Upper lobe of left lung (tissue), 4 donors: ENCODE results near the gene ASCL2.

ENCODE experiments used
- POLR2A ChIP-seq, 4 donors: fragments of 450-650 bp; IDR thresholded peaks; one replicate each; pipeline ENCODE4 v1.5.1; 2016 to 2017; ENCODE audit warnings: antibody characterized with exemption in 4 of 4, mild to moderate bottlenecking in 2 of 4
- POLR2AphosphoS5 ChIP-seq, 2 donors: sonication (generic); formaldehyde crosslinking; IDR thresholded peaks; one replicate each; pipeline ENCODE4 v1.5.1; 2017; ENCODE audit warnings: antibody characterized with exemption in 2 of 2
- TF ChIP-seq, protein P1 (sequence below), 6 experiments: fragments of 450-650 bp in 4 of 6; fragments of 200-600 bp in 2 of 6; sonication (generic) in 2 of 6; IDR thresholded peaks; one replicate each; pipeline ENCODE4 v1.5.1; 2016 to 2019; ENCODE audit warnings: antibody characterized with exemption in 6 of 6

DNA sequence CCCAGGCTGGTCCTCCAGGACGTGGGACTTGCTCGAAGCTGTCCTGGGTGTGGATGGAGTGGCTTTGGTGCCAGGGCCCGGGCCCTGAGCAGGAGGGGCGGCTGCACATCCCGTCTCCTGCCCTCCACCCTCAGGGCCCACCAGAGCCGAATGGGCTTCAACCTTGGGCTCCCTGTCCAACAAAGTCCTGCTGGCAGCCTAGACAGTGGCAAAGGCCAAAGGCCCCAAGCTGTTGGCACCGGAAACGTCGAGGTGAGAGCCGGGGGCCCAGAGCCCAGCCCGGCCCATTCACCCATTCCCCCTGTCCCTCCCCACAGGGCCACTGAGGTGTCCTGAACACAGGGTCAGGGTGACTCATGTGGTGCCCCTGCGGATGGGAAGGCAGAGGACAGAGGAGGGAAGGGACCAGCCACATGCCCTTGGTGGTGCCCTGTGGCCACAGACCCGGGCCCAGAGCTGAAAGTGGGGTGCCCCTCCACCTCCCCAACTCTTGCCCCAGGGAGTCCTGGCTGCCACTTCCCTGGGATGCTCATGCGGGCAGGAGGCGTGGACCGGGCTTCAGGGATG is 40.5 kb upstream of the ASCL2 start:
- no peak for TF ChIP-seq POLR2AphosphoS5 (IDR thresholded peaks at IDR 0.05)
- TF ChIP-seq, protein P1, sequence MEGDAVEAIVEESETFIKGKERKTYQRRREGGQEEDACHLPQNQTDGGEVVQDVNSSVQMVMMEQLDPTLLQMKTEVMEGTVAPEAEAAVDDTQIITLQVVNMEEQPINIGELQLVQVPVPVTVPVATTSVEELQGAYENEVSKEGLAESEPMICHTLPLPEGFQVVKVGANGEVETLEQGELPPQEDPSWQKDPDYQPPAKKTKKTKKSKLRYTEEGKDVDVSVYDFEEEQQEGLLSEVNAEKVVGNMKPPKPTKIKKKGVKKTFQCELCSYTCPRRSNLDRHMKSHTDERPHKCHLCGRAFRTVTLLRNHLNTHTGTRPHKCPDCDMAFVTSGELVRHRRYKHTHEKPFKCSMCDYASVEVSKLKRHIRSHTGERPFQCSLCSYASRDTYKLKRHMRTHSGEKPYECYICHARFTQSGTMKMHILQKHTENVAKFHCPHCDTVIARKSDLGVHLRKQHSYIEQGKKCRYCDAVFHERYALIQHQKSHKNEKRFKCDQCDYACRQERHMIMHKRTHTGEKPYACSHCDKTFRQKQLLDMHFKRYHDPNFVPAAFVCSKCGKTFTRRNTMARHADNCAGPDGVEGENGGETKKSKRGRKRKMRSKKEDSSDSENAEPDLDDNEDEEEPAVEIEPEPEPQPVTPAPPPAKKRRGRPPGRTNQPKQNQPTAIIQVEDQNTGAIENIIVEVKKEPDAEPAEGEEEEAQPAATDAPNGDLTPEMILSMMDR (IDR thresholded peaks at IDR 0.05), result no peak
- no peak for TF ChIP-seq POLR2A (IDR thresholded peaks at IDR 0.05)
